Osteocyte (in vitro differentiated cells): ENCODE data around the gene LRRC2. TPM values are rescaled to one million over a fixed set of nuclear protein-coding genes. Genes with fewer than 3 reads are reported as not detected.
"Not testable (repeated sequence)": the region's sequence is repeated elsewhere in the genome, so short reads cannot be mapped to it uniquely, and the experiment has no call there.

Experiments used
- DNase-seq: peaks from one replicate; pipeline ENCODE4 v3.0.0; 2021; ENCODE audit warnings: mixed read lengths; ENCODE audit not compliant: unreplicated experiment; ENCODE audit errors: extremely low spot score
- H3K27ac Mint-ChIP-seq: one replicate; pipeline ENCODE4 v1.8.0; 2021; ENCODE audit warnings: mild to moderate bottlenecking, mixed read lengths; ENCODE audit not compliant: unreplicated experiment
- H3K27me3 Mint-ChIP-seq: one replicate; pipeline ENCODE4 v1.8.0; 2021; ENCODE audit warnings: mixed read lengths; ENCODE audit not compliant: unreplicated experiment
- H3K36me3 Mint-ChIP-seq: one replicate; pipeline ENCODE4 v1.8.0; 2021; ENCODE audit warnings: mixed read lengths; ENCODE audit not compliant: unreplicated experiment
- H3K4me1 Mint-ChIP-seq: one replicate; pipeline ENCODE4 v1.8.0; 2021; ENCODE audit warnings: mixed read lengths; ENCODE audit not compliant: unreplicated experiment
- H3K4me3 Mint-ChIP-seq: one replicate; pipeline ENCODE4 v1.8.0; 2021; ENCODE audit warnings: mild to moderate bottlenecking, moderate library complexity, mixed read lengths; ENCODE audit not compliant: unreplicated experiment
- H3K9me3 Mint-ChIP-seq: one replicate; pipeline ENCODE4 v1.8.0; 2021; ENCODE audit warnings: mixed read lengths; ENCODE audit not compliant: unreplicated experiment
- total RNA-seq: library from RNA; stranded (reverse); gene quantifications from 2 replicates; pipeline ENCODE4 v1.2.1, GENCODE V29; 2021
- TF ChIP-seq, protein P1 (sequence below): fragments of 200-600 bp; sonication (generic); IDR thresholded peaks from 2 replicates; pipeline ENCODE4 v1.5.0; 2021; ENCODE audit warnings: antibody characterized with exemption, mild to moderate bottlenecking, moderate library complexity

The LRRC2 gene
- total RNA-seq, 1 donor from 2014 or later: 1.5 TPM

DNA sequence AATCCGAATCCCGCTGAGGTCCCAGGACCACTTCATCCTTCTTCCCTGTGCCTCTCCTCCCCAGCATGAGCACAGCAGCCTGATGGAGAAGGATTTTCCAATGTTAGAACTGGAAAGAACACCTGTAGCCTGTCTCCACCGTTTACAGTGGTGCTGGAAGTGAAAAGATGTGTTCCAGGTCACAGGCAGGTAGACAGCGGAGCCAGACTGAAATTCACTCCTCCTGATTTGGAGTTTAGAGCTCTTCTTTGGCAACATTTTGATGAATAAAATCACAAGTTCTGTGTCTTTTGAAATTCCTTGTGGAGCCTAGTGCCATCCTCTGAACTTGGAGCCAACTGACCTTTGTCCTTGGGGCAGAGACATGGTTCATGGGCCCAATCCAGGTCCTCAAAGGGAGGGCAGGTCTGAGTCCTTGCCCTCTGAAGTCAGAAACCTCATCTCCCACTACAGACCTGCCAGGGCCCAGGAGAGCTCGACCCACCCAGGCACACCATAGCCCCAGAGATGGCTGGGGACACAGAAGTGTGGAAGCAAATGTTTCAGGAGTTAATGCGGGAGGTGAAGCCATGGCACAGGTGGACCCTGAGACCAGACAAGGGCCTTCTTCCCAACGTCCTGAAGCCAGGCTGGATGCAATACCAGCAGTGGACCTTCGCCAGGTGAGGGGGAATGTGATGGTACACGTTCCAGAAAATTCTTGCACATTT lies 68.4 kb downstream of the LRRC2 start, which contains the start of gene RTP3:
Gene RTP3 (plus strand): TSS at position 421 of the 710 bp plus-strand sequence. CDS start 87 bp downstream, at position 508.
- Mint-ChIP-seq H3K4me3 (no peak within 1 kb of the TSS), H3K9me3 (no peaks in the 10 kb centered on the region), H3K27ac (no peak within 1 kb of the TSS), H3K4me1 (peaks cover 6% of the 10 kb centered on the region), H3K27me3 (no peaks in the 10 kb centered on the region), H3K36me3 (no peaks in the 10 kb centered on the region)
- peak; percentile 64 for DNase-seq
- TF ChIP-seq, protein P1, sequence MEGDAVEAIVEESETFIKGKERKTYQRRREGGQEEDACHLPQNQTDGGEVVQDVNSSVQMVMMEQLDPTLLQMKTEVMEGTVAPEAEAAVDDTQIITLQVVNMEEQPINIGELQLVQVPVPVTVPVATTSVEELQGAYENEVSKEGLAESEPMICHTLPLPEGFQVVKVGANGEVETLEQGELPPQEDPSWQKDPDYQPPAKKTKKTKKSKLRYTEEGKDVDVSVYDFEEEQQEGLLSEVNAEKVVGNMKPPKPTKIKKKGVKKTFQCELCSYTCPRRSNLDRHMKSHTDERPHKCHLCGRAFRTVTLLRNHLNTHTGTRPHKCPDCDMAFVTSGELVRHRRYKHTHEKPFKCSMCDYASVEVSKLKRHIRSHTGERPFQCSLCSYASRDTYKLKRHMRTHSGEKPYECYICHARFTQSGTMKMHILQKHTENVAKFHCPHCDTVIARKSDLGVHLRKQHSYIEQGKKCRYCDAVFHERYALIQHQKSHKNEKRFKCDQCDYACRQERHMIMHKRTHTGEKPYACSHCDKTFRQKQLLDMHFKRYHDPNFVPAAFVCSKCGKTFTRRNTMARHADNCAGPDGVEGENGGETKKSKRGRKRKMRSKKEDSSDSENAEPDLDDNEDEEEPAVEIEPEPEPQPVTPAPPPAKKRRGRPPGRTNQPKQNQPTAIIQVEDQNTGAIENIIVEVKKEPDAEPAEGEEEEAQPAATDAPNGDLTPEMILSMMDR: no peak

DNA sequence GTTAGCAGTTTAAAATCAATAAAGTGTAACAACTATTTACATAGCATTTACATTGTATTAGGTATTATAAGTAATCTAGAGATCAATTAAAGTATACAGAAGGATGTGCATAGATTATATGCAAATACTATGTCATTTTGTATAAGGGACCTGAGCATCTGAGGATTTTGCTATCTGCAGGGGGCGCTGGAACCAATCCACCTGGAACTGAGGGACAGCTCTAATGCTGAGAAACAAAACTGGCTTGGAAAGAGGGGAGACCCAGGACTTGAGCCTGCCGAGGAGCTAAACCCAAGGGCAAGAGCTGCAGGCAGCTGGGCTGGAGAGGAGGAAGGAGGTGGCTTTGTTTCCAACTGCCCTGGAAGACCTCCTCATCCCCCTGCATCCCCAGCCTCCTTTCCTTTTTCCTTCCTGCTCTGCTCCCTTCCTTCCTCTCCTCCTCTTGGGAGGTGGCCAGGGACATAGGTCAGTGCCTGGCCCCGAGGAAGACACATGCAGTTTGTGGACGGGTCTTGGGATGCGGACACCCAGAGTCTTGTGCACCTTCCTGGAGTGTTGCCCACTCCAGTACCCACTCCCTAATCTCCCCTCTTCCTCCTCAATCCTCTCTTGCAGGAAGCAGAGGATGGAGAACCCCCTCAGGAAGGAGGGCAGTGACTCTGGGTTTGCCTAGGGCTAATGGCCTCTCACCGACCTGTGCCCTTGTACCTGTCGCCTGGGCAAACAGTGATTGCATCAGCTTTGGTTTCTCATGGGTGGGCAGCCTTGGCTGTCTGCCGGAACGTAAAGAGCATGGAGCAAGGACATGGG lies 69.2 kb downstream of the LRRC2 start:
- Mint-ChIP-seq H3K27me3 (no peaks in the 10 kb centered on the region), H3K27ac (no peak overlapping the region), H3K9me3 (no peaks in the 10 kb centered on the region), H3K4me3 (no peak overlapping the region), H3K36me3 (no peaks in the 10 kb centered on the region), H3K4me1 (peaks cover 6% of the 10 kb centered on the region)
- TF ChIP-seq, protein P1: peak; percentile 47
- peak; percentile 71 for DNase-seq

DNA sequence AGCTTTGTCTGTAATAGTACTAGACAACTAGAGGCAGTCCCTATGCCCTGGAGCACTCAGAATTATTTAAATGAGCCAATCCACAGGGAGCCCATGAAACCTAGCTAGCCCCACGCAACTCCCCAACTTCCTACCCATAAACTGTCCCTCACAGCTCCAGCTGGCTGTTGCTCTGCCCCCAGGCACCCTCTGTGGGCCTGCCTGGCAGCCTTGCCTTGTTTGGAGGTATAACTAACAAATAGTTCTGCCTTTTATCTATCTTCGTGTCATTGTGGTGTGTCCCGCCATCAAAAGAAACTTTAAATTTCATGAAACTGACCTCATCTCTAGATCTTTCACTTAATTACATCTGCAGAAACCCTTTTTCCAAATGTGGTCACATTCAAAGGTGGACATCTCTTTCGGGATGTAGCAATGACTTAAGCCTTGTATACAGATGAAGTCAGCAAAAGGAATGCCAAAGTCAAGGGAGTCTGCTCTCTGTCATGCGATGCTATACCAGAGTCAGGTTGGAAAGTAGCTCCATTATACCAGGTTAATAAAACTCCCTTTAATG lies 70.1 kb downstream of the LRRC2 start:
- no peaks in the 10 kb centered on the region for H3K27me3 Mint-ChIP-seq
- peaks cover 6% of the 10 kb centered on the region for H3K4me1 Mint-ChIP-seq
- H3K4me3 Mint-ChIP-seq: no peak overlapping the region
- TF ChIP-seq, protein P1: no peak
- peak; percentile 65 for DNase-seq
- no peaks in the 10 kb centered on the region for H3K9me3 Mint-ChIP-seq
- no peaks in the 10 kb centered on the region for H3K36me3 Mint-ChIP-seq
- no peak overlapping the region for H3K27ac Mint-ChIP-seq

DNA sequence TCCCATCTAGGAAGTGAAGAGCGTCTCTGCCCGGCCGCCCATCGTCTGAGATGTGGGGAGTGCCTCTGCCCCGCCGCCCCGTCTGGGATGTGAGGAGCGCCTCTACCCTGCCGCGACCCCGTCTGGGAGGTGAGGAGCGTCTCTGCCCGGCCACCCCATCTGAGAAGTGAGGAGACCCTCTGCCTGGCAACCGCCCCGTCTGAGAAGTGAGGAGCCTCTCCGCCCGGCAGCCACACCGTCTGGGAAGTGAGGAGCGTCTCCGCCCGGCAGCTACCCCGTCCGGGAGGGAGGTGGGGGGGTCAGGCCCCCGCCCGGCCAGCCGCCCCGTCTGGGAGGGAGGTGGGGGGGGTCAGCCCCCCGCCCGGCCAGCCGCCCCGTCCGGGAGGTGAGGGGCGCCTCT lies 71.6 kb downstream of the LRRC2 start:
- H3K27ac Mint-ChIP-seq, H3K36me3 Mint-ChIP-seq, H3K4me3 Mint-ChIP-seq, H3K27me3 Mint-ChIP-seq, H3K4me1 Mint-ChIP-seq, H3K9me3 Mint-ChIP-seq: not testable (repeated sequence)
- DNase-seq: peak; percentile 71

DNA sequence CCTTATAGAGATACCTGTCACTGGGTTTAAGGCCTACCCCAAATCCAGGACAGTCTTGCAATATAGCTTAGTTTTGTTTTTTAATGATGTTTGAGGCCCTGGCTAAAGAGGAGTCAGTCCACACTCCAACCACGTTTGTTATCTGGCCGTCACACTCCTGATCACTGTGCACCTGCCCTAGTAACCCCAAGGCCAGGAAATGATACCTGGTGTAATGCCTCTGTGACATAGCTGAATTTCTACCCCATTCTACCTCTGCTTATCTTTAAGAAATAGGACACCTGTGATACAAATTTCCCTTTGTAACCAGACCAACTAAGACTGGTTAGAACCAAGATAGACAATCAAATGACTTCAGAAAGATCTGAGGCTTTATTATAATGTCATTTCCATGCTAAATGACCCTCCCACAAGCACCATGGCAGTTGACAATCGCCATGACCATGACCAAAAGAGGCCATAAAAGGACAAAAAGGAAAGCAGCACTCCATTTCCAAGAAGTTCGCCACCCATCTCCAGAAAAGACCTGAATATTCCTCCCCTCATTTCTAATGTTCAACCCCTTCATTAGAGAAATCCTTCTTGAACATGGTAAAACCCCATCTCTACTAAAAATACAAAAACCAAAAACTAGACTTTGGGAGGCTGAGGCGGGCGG lies 73.1 kb downstream of the LRRC2 start:
- TF ChIP-seq, protein P1: no peak

More for the DNA sequence above, 73.1 kb downstream of the LRRC2 start:
- Mint-ChIP-seq H3K4me3 (no peak overlapping the region), H3K27me3 (no peaks in the 10 kb centered on the region), H3K4me1 (peaks cover 13% of the 10 kb centered on the region), H3K27ac (no peak overlapping the region), H3K36me3 (no peaks in the 10 kb centered on the region), H3K9me3 (no peaks in the 10 kb centered on the region)
- no peak for DNase-seq
